ENCODE measurements around the gene SUGCT. TPM values are rescaled to one million over a fixed set of nuclear protein-coding genes. Genes with fewer than 3 reads are reported as not detected.

SUGCT gene
- total RNA-seq, 1 experiment from 2014 or later, result 5.4 TPM

GRCh38 chr7:40909346-40909980 is 774.7 kb downstream of the SUGCT start:
- Histone ChIP-seq H3K9ac (ENCODE audit: extremely low read depth, insufficient read length, low read length) (no peak overlapping the region), H2BK15ac (ENCODE audit: low read depth, low read length) (no peak overlapping the region), H2AK5ac (ENCODE audit: insufficient read length, low read length) (no peak overlapping the region), H3K4me2 (ENCODE audit: insufficient read depth, insufficient read length, low read length) (no peak overlapping the region), H2BK20ac (ENCODE audit: low read depth, low read length, poor library complexity, severe bottlenecking) (no peak overlapping the region), H3K56ac (ENCODE audit: insufficient read length, low read depth, low read length) (no peak overlapping the region), H3K18ac (ENCODE audit: insufficient read length, low read depth, low read length) (no peak overlapping the region), H3K9me3 (ENCODE audit: control insufficient read depth, low read depth, low read length) (no peaks in the 10 kb centered on the region), H3K14ac (ENCODE audit: insufficient read depth, low read length) (no peak overlapping the region), H4K5ac (ENCODE audit: insufficient read length, low read depth, low read length) (no peak overlapping the region), H3K79me1 (ENCODE audit: insufficient read depth, low read depth, low read length, poor library complexity, severe bottlenecking) (no peaks in the 10 kb centered on the region), H4K20me1 (ENCODE audit: control insufficient read depth, insufficient read depth, insufficient read length) (no peaks in the 10 kb centered on the region), H3K79me2 (ENCODE audit: insufficient read depth, low read length) (no peaks in the 10 kb centered on the region), H4K91ac (ENCODE audit: insufficient read length, low read depth, low read length) (no peak overlapping the region), H4K8ac (replicated peaks; ENCODE audit: insufficient read length, low read depth, low read length) (no peak overlapping the region), H3K23ac (ENCODE audit: insufficient read length, low read depth, low read length) (no peak overlapping the region), H2BK12ac (ENCODE audit: insufficient read length, low read depth, low read length) (no peak overlapping the region), H2BK5ac (ENCODE audit: insufficient read length, low read length) (no peak overlapping the region), H3K4ac (ENCODE audit: low read depth, low read length) (no peak overlapping the region), H2BK120ac (ENCODE audit: low read depth, low read length, poor library complexity, severe bottlenecking) (no peak overlapping the region), H3K23me2 (ENCODE audit: insufficient read length, low read depth, low read length, poor library complexity, severe bottlenecking) (no peaks in the 10 kb centered on the region), H3K27ac (ENCODE audit: insufficient read length, low read depth, low read length) (no peak overlapping the region), H3K4me1 (ENCODE audit: insufficient read depth, low read length) (no peaks in the 10 kb centered on the region), H3K27me3 (ENCODE audit: insufficient read depth, low read length) (no peaks in the 10 kb centered on the region), H2AFZ (ENCODE audit: low read length) (no peak overlapping the region), H3T11ph (ENCODE audit: low read length) (no peak overlapping the region)
- H3K36me3 Mint-ChIP-seq (ENCODE audit: insufficient read depth in 1 of 3, low read depth in 3 of 3), result no peaks in the 10 kb centered on the region
- no peaks in the 10 kb centered on the region for H3K9me3 Mint-ChIP-seq
- no peak for TF ChIP-seq CTCF (conservative IDR thresholded peaks at IDR 0.05)
- no peak overlapping the region for H3K4me3 Mint-ChIP-seq
- WGBS (ENCODE audit: extremely low coverage, insufficient read length, low lambda C conversion rate), result no CpG with 5 or more reads among the region's 10 CpGs
- no peaks in the 10 kb centered on the region for H3K27me3 Mint-ChIP-seq (ENCODE audit: low read depth)
- no peak overlapping the region for H3K27ac Mint-ChIP-seq
- H3K4me1 Mint-ChIP-seq, result 0 out of 4 replicates have a peak, but pooled peaks cover 0 to 3% of the 10 kb centered on the region in 2 experiments
- no peak for DNase-seq

Other genes starting within 250 kb of the SUGCT start
- gene CDK13, start 184.7 kb upstream of the SUGCT start, total RNA-seq (2021), result 50.2 and 52.2 TPM in 2 replicates
- gene MPLKIP, start 383 bp upstream of the SUGCT start, total RNA-seq (2021), result 40.1 and 43.2 TPM in 2 replicates